ENCODE results near the gene SNX20. TPM values are rescaled to one million over a fixed set of nuclear protein-coding genes. Genes with fewer than 3 reads are reported as not detected.

The SNX20 gene
- total RNA-seq, 1 experiment from 2014 or later: 0.10 TPM

GRCh38 chr16:50688867-50689266 lies 7.8 kb upstream of the SNX20 start:
- Histone ChIP-seq H3K9me3 (ENCODE audit: control insufficient read depth, insufficient read depth, low read depth, low read length) (no peaks in the 10 kb centered on the region), H3K36me3 (ENCODE audit: control insufficient read depth, insufficient read depth, low read length) (no peaks in the 10 kb centered on the region), H3K27me3 (ENCODE audit: control insufficient read depth, insufficient read depth, low read length) (no peaks in the 10 kb centered on the region; the same call in 1 of the 2 replicates), H3K4me3 (ENCODE audit: low read depth in 2 of 2, low read length in 2 of 2) (no peak overlapping the region), H3K4me1 (ENCODE audit: control insufficient read depth, insufficient read depth, low read length) (no peaks in the 10 kb centered on the region), H3K27ac (ENCODE audit: low read length) (no peak overlapping the region)
- in situ Hi-C loops (cut with HindIII; ENCODE audit: low pct_unique_long_range_greater_than_20kb, low sequenced_read_pairs): no loop called here
- BruUV-seq (replicated peaks): no TSS peak
- intact Hi-C loops (cut with micrococcal nuclease; ENCODE audit: unreplicated experiment): no loop called here
- TF ChIP-seq SIN3A (IDR thresholded peaks at IDR 0.05; ENCODE audit: borderline replicate concordance, insufficient read depth, low read depth, low read length) (no peak), TCF7L2 (IDR thresholded peaks at IDR 0.05; ENCODE audit: low read depth, low read length) (no peak), POLR2AphosphoS5 (IDR thresholded peaks at IDR 0.05; ENCODE audit: low read depth, low read length) (no peak)
- TF ChIP-seq, protein P1, sequence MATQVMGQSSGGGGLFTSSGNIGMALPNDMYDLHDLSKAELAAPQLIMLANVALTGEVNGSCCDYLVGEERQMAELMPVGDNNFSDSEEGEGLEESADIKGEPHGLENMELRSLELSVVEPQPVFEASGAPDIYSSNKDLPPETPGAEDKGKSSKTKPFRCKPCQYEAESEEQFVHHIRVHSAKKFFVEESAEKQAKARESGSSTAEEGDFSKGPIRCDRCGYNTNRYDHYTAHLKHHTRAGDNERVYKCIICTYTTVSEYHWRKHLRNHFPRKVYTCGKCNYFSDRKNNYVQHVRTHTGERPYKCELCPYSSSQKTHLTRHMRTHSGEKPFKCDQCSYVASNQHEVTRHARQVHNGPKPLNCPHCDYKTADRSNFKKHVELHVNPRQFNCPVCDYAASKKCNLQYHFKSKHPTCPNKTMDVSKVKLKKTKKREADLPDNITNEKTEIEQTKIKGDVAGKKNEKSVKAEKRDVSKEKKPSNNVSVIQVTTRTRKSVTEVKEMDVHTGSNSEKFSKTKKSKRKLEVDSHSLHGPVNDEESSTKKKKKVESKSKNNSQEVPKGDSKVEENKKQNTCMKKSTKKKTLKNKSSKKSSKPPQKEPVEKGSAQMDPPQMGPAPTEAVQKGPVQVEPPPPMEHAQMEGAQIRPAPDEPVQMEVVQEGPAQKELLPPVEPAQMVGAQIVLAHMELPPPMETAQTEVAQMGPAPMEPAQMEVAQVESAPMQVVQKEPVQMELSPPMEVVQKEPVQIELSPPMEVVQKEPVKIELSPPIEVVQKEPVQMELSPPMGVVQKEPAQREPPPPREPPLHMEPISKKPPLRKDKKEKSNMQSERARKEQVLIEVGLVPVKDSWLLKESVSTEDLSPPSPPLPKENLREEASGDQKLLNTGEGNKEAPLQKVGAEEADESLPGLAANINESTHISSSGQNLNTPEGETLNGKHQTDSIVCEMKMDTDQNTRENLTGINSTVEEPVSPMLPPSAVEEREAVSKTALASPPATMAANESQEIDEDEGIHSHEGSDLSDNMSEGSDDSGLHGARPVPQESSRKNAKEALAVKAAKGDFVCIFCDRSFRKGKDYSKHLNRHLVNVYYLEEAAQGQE (IDR thresholded peaks at IDR 0.05; ENCODE audit: insufficient read depth in 1 of 2, low read depth in 2 of 2, low read length in 1 of 2): no peak
- TF ChIP-seq, protein P2, sequence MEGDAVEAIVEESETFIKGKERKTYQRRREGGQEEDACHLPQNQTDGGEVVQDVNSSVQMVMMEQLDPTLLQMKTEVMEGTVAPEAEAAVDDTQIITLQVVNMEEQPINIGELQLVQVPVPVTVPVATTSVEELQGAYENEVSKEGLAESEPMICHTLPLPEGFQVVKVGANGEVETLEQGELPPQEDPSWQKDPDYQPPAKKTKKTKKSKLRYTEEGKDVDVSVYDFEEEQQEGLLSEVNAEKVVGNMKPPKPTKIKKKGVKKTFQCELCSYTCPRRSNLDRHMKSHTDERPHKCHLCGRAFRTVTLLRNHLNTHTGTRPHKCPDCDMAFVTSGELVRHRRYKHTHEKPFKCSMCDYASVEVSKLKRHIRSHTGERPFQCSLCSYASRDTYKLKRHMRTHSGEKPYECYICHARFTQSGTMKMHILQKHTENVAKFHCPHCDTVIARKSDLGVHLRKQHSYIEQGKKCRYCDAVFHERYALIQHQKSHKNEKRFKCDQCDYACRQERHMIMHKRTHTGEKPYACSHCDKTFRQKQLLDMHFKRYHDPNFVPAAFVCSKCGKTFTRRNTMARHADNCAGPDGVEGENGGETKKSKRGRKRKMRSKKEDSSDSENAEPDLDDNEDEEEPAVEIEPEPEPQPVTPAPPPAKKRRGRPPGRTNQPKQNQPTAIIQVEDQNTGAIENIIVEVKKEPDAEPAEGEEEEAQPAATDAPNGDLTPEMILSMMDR (IDR thresholded peaks at IDR 0.05): no peak
- no peak for DNase-seq (ENCODE audit: low read depth, low spot score)
- POLR2A ChIA-PET: no interaction called here
- no peak for ATAC-seq
- CTCF ChIA-PET: no interaction called here

DNA sequence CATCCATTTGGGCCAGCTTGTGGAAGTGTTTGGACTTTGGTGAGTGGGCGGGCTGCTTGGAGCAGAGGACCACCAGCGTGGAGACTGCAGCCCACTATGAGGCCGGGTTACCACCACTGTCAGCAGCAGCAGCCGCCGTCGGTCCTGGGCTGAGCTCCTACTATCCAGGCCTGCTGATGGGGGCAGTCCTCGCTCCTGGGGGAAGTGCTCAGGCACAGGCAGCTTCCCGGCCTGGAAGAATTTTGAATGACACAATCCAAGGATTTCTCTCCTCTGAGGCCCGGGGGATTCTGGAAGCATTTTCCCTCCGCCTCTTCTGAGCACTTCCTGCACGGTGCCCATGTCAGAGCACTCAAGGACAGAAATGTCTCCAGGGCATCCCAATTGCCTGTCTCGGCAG lies 7.0 kb upstream of the SNX20 start:
- Histone ChIP-seq H3K4me3 (ENCODE audit: low read depth in 2 of 2, low read length in 2 of 2) (no peak overlapping the region), H3K27ac (ENCODE audit: low read length) (no peak overlapping the region), H3K36me3 (ENCODE audit: control insufficient read depth, insufficient read depth, low read length) (no peaks in the 10 kb centered on the region), H3K9me3 (ENCODE audit: control insufficient read depth, insufficient read depth, low read depth, low read length) (no peaks in the 10 kb centered on the region), H3K27me3 (ENCODE audit: control insufficient read depth, insufficient read depth, low read length) (no peaks in the 10 kb centered on the region; the same call in 1 of the 2 replicates), H3K4me1 (ENCODE audit: control insufficient read depth, insufficient read depth, low read length) (no peaks in the 10 kb centered on the region)
- BruUV-seq (replicated peaks): no TSS peak
- TF ChIP-seq TCF7L2 (IDR thresholded peaks at IDR 0.05; ENCODE audit: low read depth, low read length) (no peak), SIN3A (IDR thresholded peaks at IDR 0.05; ENCODE audit: borderline replicate concordance, insufficient read depth, low read depth, low read length) (no peak), POLR2AphosphoS5 (IDR thresholded peaks at IDR 0.05; ENCODE audit: low read depth, low read length) (no peak)
- TF ChIP-seq, protein P1 (IDR thresholded peaks at IDR 0.05; ENCODE audit: insufficient read depth in 1 of 2, low read depth in 2 of 2, low read length in 1 of 2): no peak
- TF ChIP-seq, protein P2 (IDR thresholded peaks at IDR 0.05): no peak
- intact Hi-C loops (cut with micrococcal nuclease; ENCODE audit: unreplicated experiment): no loop called here
- ChIA-PET POLR2A (no interaction called here), CTCF (interaction anchor here (0.5 kb wide), 1 partner anchor 10 kb away, joined by 3 read pairs; no protein-coding TSS in a partner anchor)
- DNase-seq (ENCODE audit: low read depth, low spot score) (no peak), ATAC-seq (no peak)
- in situ Hi-C loops (cut with HindIII; ENCODE audit: low pct_unique_long_range_greater_than_20kb, low sequenced_read_pairs): no loop called here
